ENCODE data around the gene ITGB1BP1. TPM values are rescaled to one million over a fixed set of nuclear protein-coding genes. Genes with fewer than 3 reads are reported as not detected.
A peak's percentile ranks its signal among the peaks of the same experiment; 100 is the strongest.

Gene ITGB1BP1
- 97.0 TPM for total RNA-seq
- long read RNA-seq, full-length matches to known transcripts: 44 of 111 reads
- long read RNA-seq, partial matches to known transcripts: 2 of 111 reads
- long read RNA-seq, other reads (novel, unspliced or antisense): 65 of 111 reads

GRCh38 chr2:9423100-9423921, at the start of gene ITGB1BP1, which contains the start of gene CPSF3:
Gene ITGB1BP1, minus strand, starts transcription at chr2:9423528. Its CDS starts 4,831 bp downstream, at chr2:9418697.
Gene CPSF3, plus strand, starts transcription at chr2:9423654. Its CDS starts 120 bp downstream, at chr2:9423774.
- DNase-seq: peak; percentile 98
- intact Hi-C loops (cut with DNase I): loop anchor here (5.0 to 10.0 kb wide), 2 partner anchors 219 to 281 kb away; partner anchors contain the start of gene ASAP2
- ATAC-seq (ENCODE audit: poor library complexity): peak; percentile 98

GRCh38 chr2:9472511-9472910, 49.2 kb upstream of the ITGB1BP1 start:
- intact Hi-C loops (cut with DNase I): no loop called here
- no peak for ATAC-seq (ENCODE audit: poor library complexity)
- DNase-seq: no peak

GRCh38 chr2:9471206-9471605, 47.9 kb upstream of the ITGB1BP1 start:
- ATAC-seq (ENCODE audit: poor library complexity) (no peak), DNase-seq (no peak)
- intact Hi-C loops (cut with DNase I): no loop called here

- intact Hi-C loops (cut with DNase I): no loop called here
- ATAC-seq (ENCODE audit: poor library complexity) (no peak), DNase-seq (no peak)
These were observed 44.4 kb upstream of the ITGB1BP1 start for GRCh38 chr2:9467687-9468086.

GRCh38 chr2:9466147-9466683, 42.9 kb upstream of the ITGB1BP1 start:
- DNase-seq (no peak), ATAC-seq (ENCODE audit: poor library complexity) (no peak)
- intact Hi-C loops (cut with DNase I): no loop called here

- intact Hi-C loops (cut with DNase I): no loop called here
- ATAC-seq (ENCODE audit: poor library complexity) (no peak), DNase-seq (no peak)
These were observed 41.8 kb upstream of the ITGB1BP1 start for GRCh38 chr2:9465170-9465569.

GRCh38 chr2:9463698-9464034, 40.3 kb upstream of the ITGB1BP1 start:
- no peak for ATAC-seq (ENCODE audit: poor library complexity)
- intact Hi-C loops (cut with DNase I): no loop called here
- no peak for DNase-seq

GRCh38 chr2:9462886-9463697, 39.8 kb upstream of the ITGB1BP1 start:
- no peak for ATAC-seq (ENCODE audit: poor library complexity)
- intact Hi-C loops (cut with DNase I): no loop called here

GRCh38 chr2:9462313-9462712, 39.0 kb upstream of the ITGB1BP1 start:
- intact Hi-C loops (cut with DNase I): no loop called here
- DNase-seq: no peak
- ATAC-seq (ENCODE audit: poor library complexity): no peak

More at GRCh38 chr2:9462886-9463697, 39.8 kb upstream of the ITGB1BP1 start:
- no peak for DNase-seq

GRCh38 chr2:9461079-9461478, 37.8 kb upstream of the ITGB1BP1 start:
- ATAC-seq (ENCODE audit: poor library complexity): no peak
- intact Hi-C loops (cut with DNase I): no loop called here
- DNase-seq: no peak

- no peak for ATAC-seq (ENCODE audit: poor library complexity)
- intact Hi-C loops (cut with DNase I): no loop called here
- DNase-seq: no peak
These were observed 37.2 kb upstream of the ITGB1BP1 start for GRCh38 chr2:9460441-9461017.

GRCh38 chr2:9451231-9451630, 27.9 kb upstream of the ITGB1BP1 start:
- ATAC-seq (ENCODE audit: poor library complexity) (no peak), DNase-seq (no peak)
- intact Hi-C loops (cut with DNase I): no loop called here

- intact Hi-C loops (cut with DNase I): no loop called here
- no peak for ATAC-seq (ENCODE audit: poor library complexity)
- no peak for DNase-seq
These were observed 21.8 kb upstream of the ITGB1BP1 start for GRCh38 chr2:9445089-9445488.

GRCh38 chr2:9443526-9443925, 20.2 kb upstream of the ITGB1BP1 start:
- no peak for ATAC-seq (ENCODE audit: poor library complexity)
- intact Hi-C loops (cut with DNase I): no loop called here
- no peak for DNase-seq

GRCh38 chr2:9441556-9441955, 18.2 kb upstream of the ITGB1BP1 start:
- no peak for ATAC-seq (ENCODE audit: poor library complexity)
- DNase-seq: no peak

GRCh38 chr2:9440058-9440727, 16.9 kb upstream of the ITGB1BP1 start:
- ATAC-seq (ENCODE audit: poor library complexity) (no peak), DNase-seq (no peak)
- intact Hi-C loops (cut with DNase I): no loop called here

More at GRCh38 chr2:9441556-9441955, 18.2 kb upstream of the ITGB1BP1 start:
- intact Hi-C loops (cut with DNase I): no loop called here

- intact Hi-C loops (cut with DNase I): no loop called here
- DNase-seq (no peak), ATAC-seq (ENCODE audit: poor library complexity) (no peak)
These were observed 16.2 kb upstream of the ITGB1BP1 start for GRCh38 chr2:9439536-9439935.

GRCh38 chr2:9434489-9434888, 11.2 kb upstream of the ITGB1BP1 start:
- no peak for DNase-seq
- no peak for ATAC-seq (ENCODE audit: poor library complexity)
- intact Hi-C loops (cut with DNase I): no loop called here
